Smooth muscle cell of the brain vasculature (primary cell): ENCODE measurements around the gene SCTR.

Source experiments
- DNase-seq: peaks from one replicate; pipeline ENCODE4 v3.0.0-alpha.2; 2012; ENCODE audit warnings: low read depth, low spot score

Gene SCTR

DNA sequence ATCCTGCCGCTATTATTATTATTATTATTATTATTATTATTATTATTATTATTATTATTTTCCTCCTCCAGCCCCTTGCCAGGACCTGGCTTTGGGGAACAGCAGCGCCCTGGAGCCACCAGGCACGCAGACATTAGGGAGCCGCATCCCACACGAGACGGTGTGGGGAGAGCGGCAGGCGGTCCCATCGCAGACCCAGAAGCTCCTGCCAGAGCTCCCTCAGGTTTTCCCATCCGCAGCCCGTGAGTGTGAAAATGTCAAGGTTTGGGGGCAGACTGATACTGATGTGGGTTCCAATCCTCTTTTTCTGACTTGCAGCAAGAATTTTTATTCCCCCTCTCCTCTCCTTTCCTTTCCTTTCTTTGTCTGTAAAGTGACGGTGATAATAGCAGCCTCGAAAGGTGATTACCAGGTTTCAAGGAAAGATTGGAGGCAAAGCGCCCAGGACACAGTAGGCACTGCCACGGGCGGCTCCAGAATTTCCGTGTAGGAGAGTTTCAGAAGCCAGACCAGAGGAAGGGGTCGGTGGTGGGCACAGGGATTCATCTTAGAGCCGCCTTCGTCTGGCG, 816 bp downstream of the SCTR start:
- no peak for DNase-seq

DNA sequence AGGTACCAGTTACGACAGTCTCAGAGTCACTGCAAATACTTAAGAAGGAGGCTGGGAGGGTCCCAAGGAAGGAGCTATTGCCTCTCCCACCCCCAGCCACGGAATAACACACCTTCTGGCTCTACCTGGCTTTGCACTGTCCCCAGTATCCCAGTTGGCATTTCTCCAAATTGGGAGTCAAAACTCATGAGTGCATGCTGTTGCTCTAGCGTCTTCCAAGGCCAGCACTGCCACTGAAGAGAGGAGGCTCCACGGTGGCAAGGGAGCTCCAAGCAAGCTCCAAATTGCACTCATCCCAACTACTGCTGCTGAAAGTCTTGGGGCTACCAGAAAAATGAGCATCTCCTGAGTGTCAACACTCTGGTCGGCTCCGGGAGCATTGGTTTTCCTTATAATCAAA, 1.6 kb downstream of the SCTR start:
- no peak for DNase-seq

DNA sequence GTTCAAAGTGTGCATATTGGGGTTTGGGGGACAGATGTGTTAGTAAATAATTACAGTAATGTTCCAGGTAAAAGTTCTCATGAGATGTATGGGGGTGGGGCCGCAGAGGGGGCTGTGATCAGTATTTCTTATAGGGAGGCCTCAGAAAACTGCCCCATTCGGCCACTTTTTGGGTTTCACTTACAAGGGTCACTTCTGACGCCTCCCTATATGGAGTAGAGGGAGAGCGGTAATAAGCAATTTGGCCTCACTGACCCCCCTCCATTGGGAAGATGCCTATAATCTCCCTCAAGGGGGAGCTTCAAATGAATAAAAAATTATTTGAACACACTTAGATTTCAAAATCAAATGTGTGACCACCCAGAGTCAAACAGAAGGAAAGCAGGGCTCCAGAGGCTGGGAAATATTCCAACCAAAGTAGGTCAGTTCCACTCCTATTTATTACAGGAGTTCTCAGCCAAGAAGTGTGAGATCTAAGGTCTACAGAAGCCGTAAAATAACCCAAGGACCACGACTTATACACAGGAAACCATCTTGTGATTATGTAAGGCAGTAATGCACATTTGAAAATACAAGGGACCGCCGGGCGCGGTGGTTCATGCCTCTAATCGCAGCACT, 2.7 kb downstream of the SCTR start:
- no peak for DNase-seq

DNA sequence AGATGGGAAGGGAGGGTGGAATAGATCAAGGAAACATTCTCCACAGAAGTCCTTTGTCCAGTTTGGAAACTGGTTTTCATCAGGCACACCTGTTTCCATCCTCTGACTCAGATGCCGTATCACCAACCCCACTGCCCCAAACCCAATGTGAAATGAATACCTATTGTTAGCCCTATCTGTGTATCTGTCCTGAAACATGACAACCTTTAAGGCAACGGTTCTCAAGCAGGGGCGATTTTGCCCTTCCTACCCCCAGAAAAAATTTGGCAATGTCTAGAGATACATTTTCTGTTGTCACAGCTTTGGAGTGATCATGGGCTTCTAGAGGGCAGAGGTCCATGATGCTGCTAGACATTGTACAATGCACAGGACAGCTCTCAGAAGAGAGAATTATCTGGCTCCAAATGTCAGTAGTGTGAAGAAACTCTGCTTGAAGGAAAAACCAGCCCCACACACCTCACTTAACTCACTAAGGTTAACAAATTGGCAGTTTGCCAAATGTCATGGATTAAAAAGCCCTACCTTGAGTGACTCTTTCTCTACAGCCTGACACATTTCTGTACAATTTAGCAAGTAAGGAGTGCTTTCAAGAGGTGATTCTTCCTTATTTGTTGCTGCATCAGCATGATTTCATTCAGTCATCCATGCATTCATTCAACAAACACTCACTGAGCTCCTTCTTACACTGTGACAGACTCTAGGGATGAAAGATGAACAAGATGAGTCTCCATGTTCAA, 3.4 kb downstream of the SCTR start:
- DNase-seq: no peak

DNA sequence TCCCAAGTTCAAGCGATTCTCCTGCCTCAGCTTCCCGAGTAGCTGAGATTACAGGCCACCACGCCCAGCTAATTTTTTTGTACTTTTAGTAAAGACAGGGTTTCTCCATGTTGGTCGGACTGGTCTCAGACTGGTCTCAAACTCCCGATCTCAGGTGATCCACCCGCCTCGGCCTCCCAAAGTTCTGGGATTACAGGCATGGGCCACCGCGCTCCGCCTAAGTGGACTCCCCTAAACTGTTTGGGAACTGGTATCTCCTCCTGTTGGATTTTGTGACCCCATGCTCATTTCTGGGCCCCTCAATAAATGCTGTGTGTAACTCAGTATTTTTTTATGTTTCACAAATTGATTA, 5.2 kb downstream of the SCTR start:
- no peak for DNase-seq

DNA sequence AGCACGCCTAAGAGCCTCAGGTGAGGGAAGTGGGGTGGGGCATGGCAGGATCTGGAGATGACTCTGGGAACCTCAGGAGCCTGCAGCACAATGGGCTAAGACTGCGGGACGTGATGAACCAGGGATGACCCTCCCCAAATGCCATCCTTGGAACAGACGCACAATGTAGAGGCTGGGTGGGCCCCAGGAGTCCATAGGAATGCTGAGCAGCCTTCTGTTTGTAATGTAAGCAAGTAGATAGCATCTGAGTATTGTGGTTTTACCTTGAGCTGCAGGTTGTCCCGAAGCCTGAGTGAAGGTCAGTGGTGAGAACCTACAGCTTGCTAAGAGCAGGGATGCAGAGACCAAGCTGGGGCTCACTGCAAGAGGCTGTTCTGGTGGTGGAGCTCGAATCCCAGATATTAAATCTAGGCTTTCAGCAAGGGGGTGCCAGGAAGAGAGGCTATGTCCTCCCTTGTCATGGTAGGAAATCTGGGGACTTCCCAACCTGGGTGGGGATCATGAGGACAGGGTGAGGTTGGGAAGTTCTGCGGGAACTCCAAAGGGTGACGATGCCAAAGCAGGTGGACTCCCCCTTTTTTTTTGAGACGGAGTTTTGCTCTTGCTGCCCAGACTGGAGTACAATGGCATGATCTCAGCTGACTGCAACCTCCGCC, 5.8 kb downstream of the SCTR start:
- DNase-seq: no peak

DNA sequence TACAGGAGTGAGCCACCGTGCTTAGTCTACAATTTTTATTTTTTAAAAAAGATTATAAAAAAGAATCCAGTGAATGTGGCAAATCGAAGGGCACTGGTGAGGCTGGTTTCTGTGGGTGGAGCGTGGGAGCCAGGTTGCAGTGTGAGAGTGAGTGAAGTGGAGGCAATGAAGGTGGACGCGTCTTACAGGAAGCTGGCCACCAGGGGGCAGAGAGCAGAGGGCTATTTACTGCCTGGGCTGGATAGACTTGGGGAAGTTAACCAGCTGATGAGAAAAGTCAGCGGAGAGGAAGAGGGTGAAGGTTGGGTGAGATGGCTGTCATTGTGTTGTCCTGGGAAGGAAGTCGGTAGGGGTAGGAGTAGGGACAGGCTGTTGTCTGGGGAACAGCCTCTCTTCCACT, 6.8 kb downstream of the SCTR start:
- DNase-seq: no peak

DNA sequence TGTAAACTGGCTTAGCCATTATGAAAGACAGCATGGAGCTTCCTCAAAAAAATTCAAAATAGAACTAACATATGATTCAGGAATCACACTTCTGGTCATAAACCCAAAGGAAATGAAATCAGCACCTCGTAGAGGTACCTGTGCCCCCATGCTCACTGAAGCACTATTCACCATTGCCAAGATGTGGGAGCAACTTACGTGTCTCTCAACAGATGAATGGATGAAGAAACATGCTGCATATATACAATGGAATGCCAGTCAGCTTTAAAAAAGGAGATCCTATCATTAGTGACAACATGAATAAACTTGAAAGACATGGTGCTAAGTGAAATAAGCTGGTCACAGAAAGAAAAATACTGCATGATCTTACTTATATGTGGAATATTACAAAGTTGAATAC, 8.2 kb downstream of the SCTR start:
- no peak for DNase-seq

DNA sequence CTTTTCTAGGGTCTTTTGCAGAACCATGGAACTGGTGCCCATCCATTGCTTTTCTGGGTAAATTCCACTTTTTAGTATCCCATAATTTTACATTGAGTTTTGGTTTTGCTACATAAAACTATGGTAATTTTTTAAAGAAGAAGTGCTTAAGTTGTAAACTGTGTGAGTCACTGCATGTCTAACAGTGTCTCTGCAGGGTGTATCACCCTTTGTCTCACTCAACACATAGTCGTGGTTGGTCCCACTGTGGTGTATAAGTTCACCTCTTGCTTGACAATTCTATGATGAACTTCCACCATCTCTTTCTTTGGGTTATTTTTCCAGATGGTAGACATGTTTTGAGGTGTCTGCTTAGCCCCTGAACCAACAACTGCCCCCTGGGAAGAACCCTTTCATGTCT, 10.5 kb downstream of the SCTR start:
- DNase-seq: no peak

DNA sequence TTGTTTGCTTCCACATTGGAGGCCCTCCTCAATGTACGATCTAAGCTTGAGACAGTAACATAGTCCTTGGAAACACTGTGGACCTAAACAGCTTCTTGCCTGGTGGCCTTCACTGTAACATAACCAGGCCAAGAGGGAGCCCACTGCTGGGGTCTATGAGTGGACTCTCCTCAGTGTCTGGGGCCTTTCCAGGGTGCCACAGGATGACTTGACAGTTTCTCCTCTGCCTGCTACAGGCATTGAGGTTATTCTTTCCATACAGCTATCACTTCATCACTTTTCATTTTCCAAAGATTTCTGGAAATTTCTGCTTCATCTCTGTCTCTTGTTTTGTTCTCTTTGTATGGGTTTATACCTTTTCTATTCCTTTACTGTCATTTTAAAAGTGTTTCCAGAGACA, 11.3 kb downstream of the SCTR start:
- no peak for DNase-seq

DNA sequence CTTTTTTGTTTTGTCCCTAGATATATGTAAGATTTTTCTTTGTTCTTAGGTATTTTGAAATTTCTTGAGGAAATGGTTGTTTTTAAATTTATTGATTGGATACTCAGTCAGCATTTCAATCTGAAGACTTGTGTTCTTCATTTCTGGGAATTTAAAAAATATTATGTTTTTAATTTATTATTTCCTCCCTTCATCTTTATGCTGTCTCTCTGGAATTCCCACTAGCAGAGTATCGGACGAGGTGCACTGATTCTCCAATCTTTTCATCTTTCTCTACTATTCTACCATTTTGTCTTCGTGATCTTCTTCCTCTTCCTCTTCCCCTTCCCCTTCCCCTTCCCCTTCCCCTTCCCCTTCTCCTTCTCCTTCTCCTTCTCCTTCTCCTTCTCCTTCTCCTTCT, 12.3 kb downstream of the SCTR start:
- no peak for DNase-seq

DNA sequence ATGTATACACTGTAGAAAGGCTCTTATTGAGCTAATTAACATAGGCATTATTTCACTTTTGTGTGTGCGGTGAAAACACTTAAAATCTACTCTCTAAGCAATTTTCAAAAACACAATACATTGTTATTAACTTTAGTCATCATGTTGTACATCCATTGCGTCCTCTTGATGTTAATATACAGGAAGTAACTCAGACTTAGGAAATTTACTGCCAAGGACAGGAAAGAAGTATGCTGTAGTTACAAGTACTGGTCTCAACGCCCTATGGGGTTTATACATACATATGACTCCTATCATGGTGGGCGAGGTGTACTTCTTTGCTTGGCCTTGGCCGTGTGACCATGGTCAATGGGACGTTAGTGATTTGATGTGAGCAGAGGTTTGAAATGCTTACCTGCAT, 15.5 kb downstream of the SCTR start:
- DNase-seq: no peak

DNA sequence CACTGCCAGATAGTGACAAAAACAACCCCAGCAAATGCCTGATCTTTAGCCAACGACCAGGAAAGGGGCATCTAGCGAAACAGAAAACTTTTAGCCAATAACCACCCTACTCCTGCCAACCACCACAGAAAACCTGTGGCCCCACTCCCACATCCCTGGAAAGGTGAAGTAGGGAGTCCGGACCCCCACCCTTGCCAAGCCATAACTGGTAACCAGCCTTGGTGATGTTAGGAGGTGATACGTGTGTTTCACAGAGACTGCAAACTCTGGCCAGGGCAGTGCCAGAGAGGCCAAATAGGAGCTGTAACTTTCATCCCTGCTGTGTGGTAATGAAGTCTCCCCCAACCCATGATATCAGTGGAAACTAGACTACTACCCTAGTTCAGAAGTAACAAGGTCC, 27.6 kb downstream of the SCTR start:
- no peak for DNase-seq

DNA sequence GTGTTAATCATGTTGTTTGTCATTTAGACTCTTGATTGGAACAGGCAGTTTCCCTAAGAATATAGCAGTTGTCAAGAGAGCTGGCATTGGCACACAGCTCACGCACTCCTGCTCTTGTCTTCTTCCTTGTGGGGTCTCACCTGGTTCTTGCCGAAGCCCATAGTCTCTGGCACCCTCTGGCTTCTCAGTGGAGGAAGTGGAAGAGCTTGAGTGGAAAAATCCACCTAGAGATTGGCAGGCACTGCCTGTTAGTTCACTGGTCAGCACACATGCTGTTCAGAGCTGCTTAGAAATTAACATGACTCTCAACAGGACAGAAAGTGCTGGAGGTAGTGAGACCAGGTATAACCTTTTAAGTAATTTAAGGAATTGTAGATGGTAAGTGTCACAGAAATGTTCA, 28.3 kb downstream of the SCTR start:
- DNase-seq: no peak

DNA sequence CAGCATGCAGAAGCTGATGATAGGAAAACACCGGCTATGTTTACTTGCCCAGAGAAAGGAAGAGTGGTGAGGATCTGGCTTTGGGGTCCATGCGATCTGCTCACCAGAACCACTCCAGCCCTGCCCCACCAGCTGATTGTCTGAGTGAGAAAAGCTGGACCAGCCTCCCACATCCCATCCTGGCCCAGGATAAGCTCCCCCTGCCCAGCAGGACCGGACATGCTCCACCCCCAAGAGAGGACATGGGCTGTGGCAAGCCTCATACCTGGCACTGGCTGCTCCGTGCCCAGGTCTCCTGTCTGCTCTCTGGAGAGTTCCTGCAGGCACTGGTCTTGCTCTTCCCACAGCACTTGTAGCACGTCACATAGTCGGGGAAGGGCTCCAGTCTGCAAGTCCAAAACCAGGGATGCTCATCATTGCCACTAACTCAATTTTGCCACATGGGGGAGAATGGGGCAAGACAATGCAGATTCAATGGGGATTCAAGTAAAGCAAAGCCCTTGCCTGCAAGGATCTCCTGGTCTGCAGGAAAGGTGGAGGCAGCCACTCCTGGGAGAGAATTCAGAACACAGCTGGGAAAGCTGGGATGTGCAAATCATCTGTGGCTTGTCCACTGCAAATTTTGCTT, 30.0 kb downstream of the SCTR start:
- DNase-seq: no peak

DNA sequence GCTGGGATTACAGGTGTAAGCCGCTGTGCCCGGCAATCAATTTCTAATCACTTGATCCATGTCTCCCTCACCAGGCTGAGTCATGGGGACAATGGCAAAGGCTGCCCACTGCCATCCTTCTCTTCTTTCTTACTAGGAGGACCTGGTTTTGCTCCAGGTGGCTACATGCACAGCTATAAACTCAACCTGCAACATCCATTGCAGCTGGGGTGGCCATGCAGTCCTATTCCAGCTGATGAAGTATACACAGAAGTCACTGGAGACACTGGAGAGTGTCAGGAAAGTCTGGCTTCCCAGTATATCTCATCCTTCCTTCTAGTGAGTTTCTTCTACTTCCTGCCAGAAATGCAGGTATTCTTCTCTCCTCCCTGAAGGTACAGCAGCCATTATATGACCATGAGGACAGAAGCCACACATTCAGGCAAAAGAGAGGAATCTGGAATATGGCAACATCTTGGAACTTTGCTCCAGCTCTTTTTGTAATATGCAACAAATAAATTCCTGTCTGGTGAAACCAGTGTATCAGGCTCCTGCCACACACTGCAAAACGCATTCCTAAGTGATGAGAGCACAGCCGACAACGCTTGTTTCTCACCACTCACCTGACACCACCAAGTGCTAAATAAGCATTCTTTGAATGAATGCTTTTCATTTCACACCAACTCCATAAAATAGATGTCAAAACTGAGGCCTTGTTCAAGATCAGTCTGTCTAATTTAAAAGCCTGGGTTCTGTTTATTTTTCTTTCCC, 32.3 kb downstream of the SCTR start:
- DNase-seq: no peak

DNA sequence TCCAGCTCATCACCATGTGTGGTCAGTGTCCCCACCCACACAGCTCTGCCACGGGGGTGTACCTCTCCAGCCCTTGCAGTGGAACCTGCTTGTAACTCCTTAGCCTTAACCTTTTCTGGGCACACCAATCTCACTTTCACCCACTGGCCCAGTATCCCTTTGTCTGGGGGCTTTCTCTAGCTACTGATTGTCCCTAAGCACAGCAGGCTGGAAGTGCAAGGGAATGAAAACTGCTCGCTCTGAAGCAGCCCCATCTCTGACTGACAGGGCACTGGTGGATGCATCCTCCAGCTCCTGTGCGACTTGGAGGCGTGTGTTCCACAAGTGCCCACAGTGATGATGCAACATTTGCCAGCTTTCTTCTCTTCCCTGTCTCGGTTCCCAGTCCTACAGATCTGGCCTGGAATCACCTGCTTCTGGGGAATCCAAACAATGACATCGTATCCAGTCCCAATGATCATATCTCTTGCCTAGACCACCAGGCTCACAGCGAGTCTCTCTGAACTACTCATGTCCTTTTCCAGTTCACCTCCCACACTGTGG, 33.6 kb downstream of the SCTR start:
- DNase-seq: no peak

DNA sequence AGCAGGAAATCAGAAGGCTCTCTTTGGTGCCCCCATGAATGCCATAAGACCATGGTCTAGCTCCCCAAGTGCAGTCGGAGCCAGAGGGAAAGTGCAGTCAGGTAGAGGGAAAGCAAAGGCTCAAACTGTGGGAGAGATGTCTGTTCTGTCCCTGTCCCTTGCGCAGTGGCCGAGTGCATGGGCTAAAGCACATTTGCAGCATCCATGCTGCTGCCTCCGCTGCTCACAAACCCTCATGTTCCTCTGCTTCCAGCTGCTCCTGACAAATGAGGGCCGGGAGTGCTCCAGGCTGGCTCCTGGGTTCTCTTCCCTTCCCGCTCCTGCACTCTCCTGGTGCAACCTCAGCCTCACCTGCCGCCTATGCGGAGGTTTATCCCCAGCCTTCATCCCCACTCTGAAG, 34.2 kb downstream of the SCTR start:
- no peak for DNase-seq

DNA sequence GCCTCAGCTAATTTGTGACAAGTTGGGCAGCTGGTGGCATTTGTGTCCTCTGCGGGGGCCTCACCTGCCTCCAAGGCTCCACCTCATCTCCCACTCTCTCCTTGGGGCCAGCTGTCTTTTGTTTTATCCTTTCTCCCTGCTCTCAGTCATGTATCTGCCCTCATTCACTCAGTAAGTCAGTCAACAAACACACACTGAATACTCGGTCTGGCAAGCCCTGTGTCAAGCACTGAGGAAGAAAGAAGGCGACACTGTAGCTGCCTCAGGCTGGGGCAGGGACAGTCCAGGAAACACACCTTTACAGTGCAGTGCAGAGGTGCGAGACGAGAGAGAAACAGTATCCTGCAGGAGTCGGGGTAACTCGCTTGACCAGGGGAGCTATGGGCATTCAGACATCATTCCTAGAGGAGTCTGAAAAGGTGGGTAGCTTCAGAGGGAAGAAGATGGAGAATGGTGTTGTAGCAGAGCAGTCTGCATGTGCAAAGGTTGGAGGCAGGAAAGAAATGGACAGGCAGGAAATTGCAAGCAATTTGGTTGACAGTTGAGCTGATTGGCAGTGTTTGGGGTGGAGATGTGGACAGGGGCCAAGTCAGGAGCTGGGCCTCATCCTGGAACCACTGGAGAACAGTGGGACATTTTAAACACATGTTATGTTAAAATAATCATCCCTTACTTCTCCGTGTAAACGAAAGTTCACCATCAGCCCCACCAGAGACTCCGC, 34.9 kb downstream of the SCTR start:
- DNase-seq: no peak

DNA sequence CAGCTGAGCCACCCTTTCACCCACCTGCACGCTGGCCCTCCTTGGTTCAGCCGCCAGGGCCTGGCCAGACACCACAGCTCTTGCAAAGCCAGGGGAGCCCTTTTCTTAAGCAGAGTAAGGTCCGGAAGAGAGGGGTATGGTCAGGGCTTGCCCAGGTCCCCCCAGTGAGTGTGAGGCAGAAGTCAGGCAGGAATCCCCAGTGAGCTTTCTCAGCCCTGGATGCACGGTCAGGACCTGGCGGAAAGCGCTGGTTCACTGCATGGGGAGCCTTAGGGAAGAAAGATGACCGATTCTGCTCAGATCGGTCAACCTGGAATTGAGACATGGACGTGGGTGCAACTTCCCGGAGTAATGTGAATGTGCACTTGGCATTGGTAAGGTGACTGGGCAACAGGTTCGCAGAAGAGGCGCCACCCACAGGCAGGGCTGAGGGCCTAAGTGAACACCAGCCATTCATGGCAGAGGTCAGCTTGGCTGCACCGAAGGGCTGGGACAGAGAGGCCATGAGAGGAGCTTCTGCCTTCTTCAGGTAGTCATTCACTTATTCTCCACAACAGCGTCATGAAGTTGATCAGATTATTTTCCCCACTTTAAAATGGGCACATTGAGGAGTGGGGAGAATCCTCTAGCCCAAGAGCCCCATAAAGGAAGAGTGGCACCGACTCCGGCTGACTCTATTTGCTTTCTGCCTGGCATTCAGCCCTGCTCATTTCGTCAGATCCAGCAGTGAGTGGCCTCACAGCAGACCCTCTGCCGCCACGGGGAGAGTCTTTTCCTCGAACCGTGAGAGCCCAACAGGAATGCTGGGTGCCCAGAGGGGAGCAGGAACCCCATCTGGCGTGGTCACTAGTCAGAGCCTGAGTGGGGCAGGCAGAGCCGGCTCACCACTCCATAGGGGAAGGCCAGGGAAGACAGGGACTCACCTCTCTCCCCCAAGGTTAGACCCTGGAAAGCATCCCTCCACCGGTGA, 35.8 kb downstream of the SCTR start:
- DNase-seq: no peak
